ENCODE results near the gene ZMYND10.

DNA sequence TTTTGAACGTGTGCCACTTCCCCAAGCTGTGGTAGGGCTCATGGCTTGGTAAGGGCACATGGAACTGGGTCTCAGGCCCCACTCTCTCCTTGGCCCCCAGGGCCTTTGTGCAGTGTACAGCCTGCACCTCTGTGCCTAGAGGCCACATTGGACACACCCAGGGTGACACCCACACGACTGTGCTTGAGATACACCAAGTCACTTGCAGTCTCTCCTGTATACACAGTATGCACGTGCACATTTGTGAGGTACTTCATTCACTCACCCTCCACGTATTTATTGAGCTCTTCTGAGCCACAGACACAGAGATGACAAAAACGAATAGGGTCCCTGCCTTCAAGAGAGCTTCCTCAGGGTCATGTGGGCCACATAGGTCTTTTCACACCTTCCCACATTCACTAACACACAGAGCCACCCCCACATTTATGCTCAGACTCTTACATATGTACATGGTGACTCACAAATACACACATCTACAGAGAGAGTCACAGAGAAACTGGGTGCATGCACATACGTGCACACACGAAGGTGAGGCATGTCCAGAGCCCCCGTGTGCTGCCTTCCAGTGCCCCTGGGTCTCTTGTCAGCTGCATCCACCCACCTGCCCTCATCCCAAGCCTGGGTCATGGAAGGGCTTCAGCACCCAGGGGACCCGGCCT, 23.6 kb upstream of the ZMYND10 start:
- TF ChIP-seq POLR2A (IDR thresholded peaks at IDR 0.05) (no peak), EP300 (IDR thresholded peaks at IDR 0.05) (no peak)
- TF ChIP-seq, protein P1, sequence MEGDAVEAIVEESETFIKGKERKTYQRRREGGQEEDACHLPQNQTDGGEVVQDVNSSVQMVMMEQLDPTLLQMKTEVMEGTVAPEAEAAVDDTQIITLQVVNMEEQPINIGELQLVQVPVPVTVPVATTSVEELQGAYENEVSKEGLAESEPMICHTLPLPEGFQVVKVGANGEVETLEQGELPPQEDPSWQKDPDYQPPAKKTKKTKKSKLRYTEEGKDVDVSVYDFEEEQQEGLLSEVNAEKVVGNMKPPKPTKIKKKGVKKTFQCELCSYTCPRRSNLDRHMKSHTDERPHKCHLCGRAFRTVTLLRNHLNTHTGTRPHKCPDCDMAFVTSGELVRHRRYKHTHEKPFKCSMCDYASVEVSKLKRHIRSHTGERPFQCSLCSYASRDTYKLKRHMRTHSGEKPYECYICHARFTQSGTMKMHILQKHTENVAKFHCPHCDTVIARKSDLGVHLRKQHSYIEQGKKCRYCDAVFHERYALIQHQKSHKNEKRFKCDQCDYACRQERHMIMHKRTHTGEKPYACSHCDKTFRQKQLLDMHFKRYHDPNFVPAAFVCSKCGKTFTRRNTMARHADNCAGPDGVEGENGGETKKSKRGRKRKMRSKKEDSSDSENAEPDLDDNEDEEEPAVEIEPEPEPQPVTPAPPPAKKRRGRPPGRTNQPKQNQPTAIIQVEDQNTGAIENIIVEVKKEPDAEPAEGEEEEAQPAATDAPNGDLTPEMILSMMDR (IDR thresholded peaks at IDR 0.05): no peak
